Stimulated activated CD8-positive, alpha-beta memory T cell treated with anti-CD3 and anti-CD28 coated beads, Interleukin-4, amount 100 ng/mL, for 4 hours (primary cell): ENCODE measurements around the gene MASP2.
"Not testable (repeated sequence)": the region's sequence is repeated elsewhere in the genome, so short reads cannot be mapped to it uniquely, and the experiment has no call there.

Experiments
- DNase-seq, 2 donors: peaks; one replicate each; pipeline ENCODE4 v3.0.0-alpha.2; 2020; ENCODE audit warnings: low read depth in 2 of 2, low spot score in 1 of 2

Gene MASP2

GRCh38 chr1:11046625-11047365 lies at the start of gene MASP2:
Gene MASP2 (minus strand): TSS chr1:11047239. CDS start chr1:11047207, 32 bp downstream.
- DNase-seq, result no peak

GRCh38 chr1:11083784-11084183 lies 36.7 kb upstream of the MASP2 start:
- DNase-seq, result not testable (repeated sequence)

- no peak for DNase-seq
Observed at GRCh38 chr1:11080931-11081330, 33.9 kb upstream of the MASP2 start.

- no peak for DNase-seq
Observed at GRCh38 chr1:11078631-11079030, 31.6 kb upstream of the MASP2 start.

GRCh38 chr1:11073398-11073797 lies 26.4 kb upstream of the MASP2 start:
- DNase-seq, result not testable (repeated sequence)

- DNase-seq, result no peak
Observed at GRCh38 chr1:11072216-11072917, 25.3 kb upstream of the MASP2 start.

GRCh38 chr1:11071463-11072215 lies 24.6 kb upstream of the MASP2 start:
- DNase-seq, result no peak

- DNase-seq, result no peak
Observed at GRCh38 chr1:11070876-11071275, 23.8 kb upstream of the MASP2 start.

- DNase-seq, result no peak
Observed at GRCh38 chr1:11068600-11069473, 21.8 kb upstream of the MASP2 start.

- no peak for DNase-seq
Observed at GRCh38 chr1:11067716-11068599, 20.9 kb upstream of the MASP2 start.

- DNase-seq, result no peak
Observed at GRCh38 chr1:11065796-11066195, 18.8 kb upstream of the MASP2 start.

GRCh38 chr1:11064942-11065341 lies 17.9 kb upstream of the MASP2 start:
- no peak for DNase-seq

GRCh38 chr1:11063937-11064537 lies 17.0 kb upstream of the MASP2 start:
- not testable (repeated sequence) for DNase-seq

GRCh38 chr1:11062965-11063401 lies 15.9 kb upstream of the MASP2 start:
- no peak for DNase-seq

- DNase-seq, result no peak
Observed at GRCh38 chr1:11061652-11062365, 14.8 kb upstream of the MASP2 start.

GRCh38 chr1:11059968-11060830 lies 13.2 kb upstream of the MASP2 start, which contains the start of gene SRM:
Gene SRM (minus strand): TSS chr1:11060018. CDS start chr1:11059943, 75 bp downstream.
- peak; percentile 68 to 81 for DNase-seq

GRCh38 chr1:11059155-11059967 lies 12.3 kb upstream of the MASP2 start:
- no peak for DNase-seq
